ENCODE data around the gene PIP4K2A. TPM values are rescaled to one million over a fixed set of nuclear protein-coding genes. Genes with fewer than 3 reads are reported as not detected.

Gene PIP4K2A
- total RNA-seq, 3 donors from 2014 or later (not counting 1 experiment from before 2014, with no cell fraction given), result 311 to 423 (median 405) TPM

DNA sequence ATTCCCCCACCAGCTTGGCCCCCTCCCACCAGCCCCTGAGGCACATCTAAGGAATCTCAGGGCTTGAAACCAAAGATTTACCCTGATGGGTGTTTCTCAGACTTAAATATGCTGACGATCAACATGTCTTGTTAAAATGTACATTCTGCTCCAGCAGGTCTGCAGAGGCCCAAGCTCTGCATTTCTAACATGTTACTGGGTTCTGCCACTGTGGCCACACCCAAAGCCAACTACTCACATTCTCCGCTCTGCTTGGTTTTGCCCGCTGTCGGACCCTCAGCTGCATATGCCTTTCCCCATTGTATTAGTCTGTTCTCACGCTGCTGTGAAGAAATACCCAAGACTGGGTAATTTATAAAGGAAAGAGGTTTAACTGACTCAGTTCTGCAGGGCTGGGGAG lies 8.9 kb downstream of the PIP4K2A start:
- TF ChIP-seq, protein P1, sequence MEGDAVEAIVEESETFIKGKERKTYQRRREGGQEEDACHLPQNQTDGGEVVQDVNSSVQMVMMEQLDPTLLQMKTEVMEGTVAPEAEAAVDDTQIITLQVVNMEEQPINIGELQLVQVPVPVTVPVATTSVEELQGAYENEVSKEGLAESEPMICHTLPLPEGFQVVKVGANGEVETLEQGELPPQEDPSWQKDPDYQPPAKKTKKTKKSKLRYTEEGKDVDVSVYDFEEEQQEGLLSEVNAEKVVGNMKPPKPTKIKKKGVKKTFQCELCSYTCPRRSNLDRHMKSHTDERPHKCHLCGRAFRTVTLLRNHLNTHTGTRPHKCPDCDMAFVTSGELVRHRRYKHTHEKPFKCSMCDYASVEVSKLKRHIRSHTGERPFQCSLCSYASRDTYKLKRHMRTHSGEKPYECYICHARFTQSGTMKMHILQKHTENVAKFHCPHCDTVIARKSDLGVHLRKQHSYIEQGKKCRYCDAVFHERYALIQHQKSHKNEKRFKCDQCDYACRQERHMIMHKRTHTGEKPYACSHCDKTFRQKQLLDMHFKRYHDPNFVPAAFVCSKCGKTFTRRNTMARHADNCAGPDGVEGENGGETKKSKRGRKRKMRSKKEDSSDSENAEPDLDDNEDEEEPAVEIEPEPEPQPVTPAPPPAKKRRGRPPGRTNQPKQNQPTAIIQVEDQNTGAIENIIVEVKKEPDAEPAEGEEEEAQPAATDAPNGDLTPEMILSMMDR (IDR thresholded peaks at IDR 0.05), result no peak
- H3K4me3 ChIP-seq (ENCODE audit: low read length), result no peak overlapping the region
- peaks cover 13% of the 10 kb centered on the region for H3K36me3 Mint-ChIP-seq
- no peak for DNase-seq
- peaks cover 3% of the 10 kb centered on the region for H3K36me3 ChIP-seq (ENCODE audit: control insufficient read depth, insufficient read depth, low read length)
- WGBS (ENCODE audit: insufficient coverage), result 52% methylated on average over 5 of the region's 5 CpGs
- H3K27ac ChIP-seq (ENCODE audit: low read length), result peak overlapping the region; percentile 61
- peaks cover 99% of the 10 kb centered on the region in 2 donors for H3K4me1 Mint-ChIP-seq
- peak overlapping the region; percentile 82 to 87 for H3K27ac Mint-ChIP-seq
- no peaks in the 10 kb centered on the region for H3K9me3 Mint-ChIP-seq
- ATAC-seq, result no peak
- H3K4me1 ChIP-seq (ENCODE audit: control insufficient read depth, insufficient read depth, low read length), result peaks cover 76% of the 10 kb centered on the region
- no peaks in the 10 kb centered on the region for H3K9me3 ChIP-seq (ENCODE audit: control insufficient read depth, insufficient read depth, low read length)
- no peaks in the 10 kb centered on the region for H3K27me3 ChIP-seq (ENCODE audit: control insufficient read depth, insufficient read depth, low read length)
- peak overlapping the region; percentile 85 for H3K4me3 Mint-ChIP-seq
- intact Hi-C loops (cut with micrococcal nuclease), result loop anchor here (10.0 kb wide), 1 partner anchor 279 kb away; no protein-coding TSS in a partner anchor
- H3K27me3 Mint-ChIP-seq (ENCODE audit: low read depth in 2 of 2), result no peaks in the 10 kb centered on the region

DNA sequence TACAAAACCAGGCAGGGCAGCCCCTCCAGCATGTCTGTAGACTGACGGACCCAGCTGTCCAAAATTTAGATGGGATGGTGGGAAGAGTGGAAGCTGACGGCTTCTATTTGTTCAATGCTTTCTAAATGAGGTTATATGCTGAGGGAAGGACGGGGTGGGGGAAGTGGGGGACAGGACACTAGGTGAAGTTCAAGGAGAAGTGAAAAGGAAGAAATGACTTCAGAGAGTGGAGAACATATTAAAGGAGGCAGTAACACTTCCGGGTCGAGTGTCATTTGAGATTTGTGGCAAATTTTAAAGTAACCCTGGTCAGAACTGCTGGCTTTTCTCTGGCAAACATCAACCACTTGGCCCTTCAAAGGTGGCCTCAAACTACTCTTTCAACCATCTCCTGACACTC lies 9.4 kb downstream of the PIP4K2A start:
- peak overlapping the region; percentile 61 for H3K27ac ChIP-seq (ENCODE audit: low read length)
- WGBS (ENCODE audit: insufficient coverage), result 43% methylated on average over 5 of the region's 5 CpGs
- H3K36me3 ChIP-seq (ENCODE audit: control insufficient read depth, insufficient read depth, low read length), result peaks cover 3% of the 10 kb centered on the region
- Mint-ChIP-seq H3K9me3 (no peaks in the 10 kb centered on the region), H3K4me3 (peak overlapping the region; percentile 87), H3K36me3 (peaks cover 13% of the 10 kb centered on the region), H3K27me3 (ENCODE audit: low read depth in 2 of 2) (no peaks in the 10 kb centered on the region), H3K4me1 (peaks cover 99% of the 10 kb centered on the region in 2 donors), H3K27ac (peak overlapping the region; percentile 82 to 87)
- H3K4me3 ChIP-seq (ENCODE audit: low read length), result no peak overlapping the region
- H3K4me1 ChIP-seq (ENCODE audit: control insufficient read depth, insufficient read depth, low read length), result peaks cover 74% of the 10 kb centered on the region
- TF ChIP-seq, protein P1 (IDR thresholded peaks at IDR 0.05), result no peak
- H3K27me3 ChIP-seq (ENCODE audit: control insufficient read depth, insufficient read depth, low read length), result no peaks in the 10 kb centered on the region
- no peaks in the 10 kb centered on the region for H3K9me3 ChIP-seq (ENCODE audit: control insufficient read depth, insufficient read depth, low read length)
- intact Hi-C loops (cut with micrococcal nuclease), result loop anchor here (10.0 kb wide), 1 partner anchor 280 kb away; no protein-coding TSS in a partner anchor
- peak in 1 of 3 donors; percentile 9 for ATAC-seq
- DNase-seq, result peak in 1 of 2 donors; percentile 36

DNA sequence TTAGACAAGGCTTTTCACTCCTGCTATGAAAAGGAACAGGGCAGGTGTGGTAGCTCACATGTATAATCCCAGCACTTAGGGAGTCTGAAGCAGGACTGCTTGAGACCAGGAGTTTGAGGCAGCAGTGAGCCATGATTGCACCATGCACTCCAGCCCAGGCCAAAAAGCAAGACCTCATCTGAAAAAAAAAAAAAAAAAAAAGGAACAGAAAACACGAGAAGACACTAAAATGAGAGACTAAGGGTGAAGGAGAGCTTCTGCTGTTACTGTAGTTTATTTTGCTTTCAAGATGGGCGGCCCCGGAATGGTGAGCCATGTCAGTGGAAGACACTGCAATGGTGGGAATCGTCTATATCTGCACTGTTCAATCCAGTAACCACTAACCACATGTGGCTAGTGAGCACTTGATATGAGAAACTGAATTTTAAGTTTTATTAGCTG lies 9.9 kb downstream of the PIP4K2A start:
- DNase-seq, result peak in 1 of 2 donors; percentile 18
- H3K36me3 ChIP-seq (ENCODE audit: control insufficient read depth, insufficient read depth, low read length), result peaks cover 3% of the 10 kb centered on the region
- Mint-ChIP-seq H3K9me3 (no peaks in the 10 kb centered on the region), H3K27me3 (ENCODE audit: low read depth in 2 of 2) (no peaks in the 10 kb centered on the region), H3K27ac (peak overlapping the region; percentile 82 to 87), H3K4me1 (peaks cover 99% of the 10 kb centered on the region in 2 donors), H3K36me3 (peaks cover 13% of the 10 kb centered on the region), H3K4me3 (peak overlapping the region; percentile 87)
- H3K4me1 ChIP-seq (ENCODE audit: control insufficient read depth, insufficient read depth, low read length), result peaks cover 74% of the 10 kb centered on the region
- ATAC-seq, result no peak
- no peaks in the 10 kb centered on the region for H3K27me3 ChIP-seq (ENCODE audit: control insufficient read depth, insufficient read depth, low read length)
- no peaks in the 10 kb centered on the region for H3K9me3 ChIP-seq (ENCODE audit: control insufficient read depth, insufficient read depth, low read length)
- TF ChIP-seq, protein P1 (IDR thresholded peaks at IDR 0.05), result no peak
- intact Hi-C loops (cut with micrococcal nuclease), result loop anchor here (10.0 kb wide), 1 partner anchor 280 kb away; no protein-coding TSS in a partner anchor
- H3K4me3 ChIP-seq (ENCODE audit: low read length), result no peak overlapping the region
- H3K27ac ChIP-seq (ENCODE audit: low read length), result peak overlapping the region; percentile 61
- no CpG with 5 or more reads among the region's 4 CpGs for WGBS (ENCODE audit: insufficient coverage)

DNA sequence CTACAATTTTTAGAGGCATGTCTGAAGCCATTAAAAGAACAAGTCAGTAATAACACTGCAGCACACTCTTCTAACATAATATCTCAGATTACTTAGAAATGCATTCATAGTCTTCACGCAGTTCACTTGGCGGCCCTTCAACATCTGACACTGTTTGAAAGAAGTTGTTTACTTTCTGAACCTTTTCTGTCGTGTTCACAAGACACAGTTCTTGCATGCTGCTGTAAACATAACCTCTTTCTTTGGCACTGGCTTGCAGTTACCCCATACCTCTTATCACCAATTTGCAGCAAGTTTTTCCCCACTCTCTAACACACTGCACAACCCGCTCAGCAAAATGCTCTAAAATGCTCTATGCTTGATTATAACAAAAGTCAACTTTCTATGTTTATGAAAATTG lies 12.0 kb downstream of the PIP4K2A start:
- Mint-ChIP-seq H3K27ac (peak overlapping the region; percentile 82 to 87), H3K4me3 (peak overlapping the region; percentile 76), H3K9me3 (no peaks in the 10 kb centered on the region), H3K27me3 (ENCODE audit: low read depth in 2 of 2) (no peaks in the 10 kb centered on the region), H3K36me3 (peaks cover 13% of the 10 kb centered on the region), H3K4me1 (peaks cover 88 to 95% of the 10 kb centered on the region in 2 donors)
- no peaks in the 10 kb centered on the region for H3K9me3 ChIP-seq (ENCODE audit: control insufficient read depth, insufficient read depth, low read length)
- intact Hi-C loops (cut with micrococcal nuclease), result loop anchor here (10.0 kb wide), 1 partner anchor 282 kb away; no protein-coding TSS in a partner anchor
- peaks cover 70% of the 10 kb centered on the region for H3K4me1 ChIP-seq (ENCODE audit: control insufficient read depth, insufficient read depth, low read length)
- ATAC-seq (no peak), DNase-seq (peak in 1 of 2 donors; percentile 12)
- TF ChIP-seq, protein P1 (IDR thresholded peaks at IDR 0.05), result no peak
- H3K36me3 ChIP-seq (ENCODE audit: control insufficient read depth, insufficient read depth, low read length), result peaks cover 3% of the 10 kb centered on the region
- H3K4me3 ChIP-seq (ENCODE audit: low read length), result no peak overlapping the region
- 76% methylated on average over 4 of the region's 4 CpGs for WGBS (ENCODE audit: insufficient coverage)
- peak overlapping the region; percentile 7 for H3K27ac ChIP-seq (ENCODE audit: low read length)
- no peaks in the 10 kb centered on the region for H3K27me3 ChIP-seq (ENCODE audit: control insufficient read depth, insufficient read depth, low read length)

Measured in natural killer cell (primary cell).